CD4-positive, alpha-beta T cell (primary cell): ENCODE results near the gene AKAP7. TPM values are rescaled to one million over a fixed set of nuclear protein-coding genes. Genes with fewer than 3 reads are reported as not detected.

Experiments
- ATAC-seq: fragments of 200-7000 bp; cut with Tn5 transposase; one replicate; pipeline ENCODE4 v1.10.0; 2022; ENCODE audit warnings: mild to moderate bottlenecking; ENCODE audit not compliant: poor library complexity
- CTCF ChIA-PET: fragments of 350-600 bp; sonication (Branson Sonifier 250); formaldehyde crosslinking; loops from one replicate; lab custom pipeline; 2021; ENCODE audit warnings: antibody characterized with exemption, inconsistent platforms; lab: Charles Lee
- POLR2A ChIA-PET: fragments of 350-600 bp; sonication (Branson Sonifier 250); formaldehyde crosslinking; loops from one replicate; lab custom pipeline; 2021; ENCODE audit warnings: antibody characterized with exemption, inconsistent platforms; lab: Charles Lee
- DNase-seq, 14 experiments: peaks; one replicate each; pipeline ENCODE4 v3.0.0-alpha.2; 2013 to 2020; ENCODE audit warnings: mixed read lengths in 2 of 14
- H3K27ac ChIP-seq, 2 donors: one replicate each; pipeline versions ENCODE4 v1.5.1 to v1.7.0; 2013; ENCODE audit warnings: low read length in 2 of 2, low read depth in 1 of 2, mild to moderate bottlenecking in 1 of 2
- H3K27me3 ChIP-seq, 2 experiments: 1 replicate in 1 of 2; 2 replicates in 1 of 2; pipeline versions ENCODE4 v1.6.1 to v1.7.0; 2013; ENCODE audit warnings: low read length in 2 of 2, control low read depth in 1 of 2, mild to moderate bottlenecking in 1 of 2, moderate library complexity in 1 of 2; ENCODE audit not compliant: insufficient read depth in 2 of 2, control insufficient read depth in 1 of 2
- H3K36me3 ChIP-seq: one replicate; pipeline ENCODE4 v1.6.1; 2013; ENCODE audit warnings: low read length, control low read depth; ENCODE audit not compliant: insufficient read depth
- H3K4me1 ChIP-seq: one replicate; pipeline ENCODE4 v1.6.1; 2013; ENCODE audit warnings: low read length, control low read depth; ENCODE audit not compliant: insufficient read depth
- H3K4me3 ChIP-seq: one replicate; pipeline ENCODE4 v1.5.1; 2013; ENCODE audit warnings: mild to moderate bottlenecking, low read length, moderate library complexity
- H3K9me3 ChIP-seq, 2 experiments: 1 replicate in 1 of 2; 2 replicates in 1 of 2; pipeline versions ENCODE4 v1.6.1 to v1.7.0; 2013; ENCODE audit warnings: low read length in 2 of 2, mild to moderate bottlenecking in 2 of 2, control low read depth in 1 of 2, moderate library complexity in 1 of 2; ENCODE audit not compliant: control insufficient read depth in 1 of 2, insufficient read depth in 1 of 2
- H3K27ac Mint-ChIP-seq: one replicate; pipeline ENCODE4 v1.8.0; 2020; ENCODE audit warnings: mixed read lengths
- H3K27me3 Mint-ChIP-seq: one replicate; pipeline ENCODE4 v1.8.0; 2021; ENCODE audit warnings: mixed read lengths
- H3K36me3 Mint-ChIP-seq: one replicate; pipeline ENCODE4 v1.8.0; 2021; ENCODE audit warnings: low read depth, mixed read lengths
- H3K4me1 Mint-ChIP-seq: one replicate; pipeline ENCODE4 v1.8.0; 2021; ENCODE audit warnings: low read depth, mixed read lengths
- H3K4me3 Mint-ChIP-seq: one replicate; pipeline ENCODE4 v1.8.0; 2020; ENCODE audit warnings: mild to moderate bottlenecking, mixed read lengths
- H3K9me3 Mint-ChIP-seq: one replicate; pipeline ENCODE4 v1.8.0; 2020; ENCODE audit warnings: mixed read lengths
- CTCF ChIP-seq: fragments of 200-600 bp; IDR thresholded peaks from one replicate; pipeline ENCODE4 v1.8.0; 2022; ENCODE audit warnings: antibody characterized with exemption, mild to moderate bottlenecking
- intact Hi-C, 2 experiments: fragments of 100-400 bp; cut with DNase I in 1 of 2; cut with micrococcal nuclease in 1 of 2; formaldehyde crosslinking; loops; one replicate each; pipeline versions ENCODE4 v1.15.1 to v1.9.0; 2023 to 2025; cut with DNase I, micrococcal nuclease
- total RNA-seq, 174 experiments: library from RNA in 2 of 174; stranded (reverse) in 2 of 174; gene quantifications; one replicate each; pipeline ENCODE4 v1.2.3 and lab custom pipeline; 2021 to 2026

Gene AKAP7
- total RNA-seq, 2 experiments from 2014 or later = 9.1 to 12.2 TPM

GRCh38 chr6:131183427-131184095 is 48.3 kb downstream of the AKAP7 start:
- Histone ChIP-seq H3K4me3 (no peak overlapping the region), H3K27me3 (no peaks in the 10 kb centered on the region), H3K36me3 (no peaks in the 10 kb centered on the region), H3K9me3 (no peaks in the 10 kb centered on the region), H3K4me1 (peaks cover 12% of the 10 kb centered on the region), H3K27ac (no peak overlapping the region)
- ATAC-seq = no peak
- no peak for DNase-seq
- Mint-ChIP-seq H3K36me3 (peaks cover 33% of the 10 kb centered on the region), H3K9me3 (no peaks in the 10 kb centered on the region), H3K27ac (peak overlapping the region; percentile 87), H3K4me1 (peaks cover 20% of the 10 kb centered on the region), H3K4me3 (peak overlapping the region; percentile 81), H3K27me3 (no peaks in the 10 kb centered on the region)
- TF ChIP-seq CTCF = no peak
- intact Hi-C loops = loop anchor here (1.0 to 5.0 kb wide), 6 partner anchors 15 to 445 kb away; partner anchors contain the start of gene MED23 (in 2 of the 2)
- ChIA-PET CTCF (interaction anchor here (1.1 to 3.2 kb wide), 6 partner anchors 10 to 445 kb away, joined by 3 to 13 read pairs (median 4); partner anchors contain the start of gene MED23), POLR2A (interaction anchor here (0.8 to 2.9 kb wide), 8 partner anchors 15 to 350 kb away, joined by 3 to 47 read pairs (median 4); partner anchors contain the start of gene AKAP7)

- ATAC-seq = no peak
These were observed 56.3 kb downstream of the AKAP7 start for GRCh38 chr6:131191590-131191989.

DNA sequence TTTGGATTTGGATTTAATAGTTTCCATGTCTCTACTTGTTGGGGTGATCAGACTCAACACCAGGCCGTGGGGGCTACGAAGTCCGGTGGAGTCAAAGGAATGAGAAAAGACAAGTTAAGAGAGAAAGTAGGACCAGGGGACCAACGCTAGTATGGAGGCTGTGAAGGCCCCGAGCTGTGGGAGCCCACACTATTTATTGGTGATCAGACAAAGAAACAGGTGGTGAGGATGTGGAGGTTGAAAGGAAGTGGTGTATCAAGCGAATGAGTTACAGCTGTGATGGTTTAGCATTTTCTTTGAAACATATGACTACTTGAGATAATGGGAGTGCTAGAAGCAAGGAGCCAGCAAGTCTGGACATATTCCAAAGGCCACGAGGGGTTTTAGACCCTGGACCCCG is 62.4 kb downstream of the AKAP7 start:
- TF ChIP-seq CTCF = no peak
- intact Hi-C loops = loop anchor here in 1 of 2 experiments (2.0 to 10.0 kb wide), 3 partner anchors 15 to 313 kb away; no protein-coding TSS in a partner anchor
- peak overlapping the region; percentile 98 for H3K27ac Mint-ChIP-seq
- Histone ChIP-seq H3K4me3 (no peak overlapping the region), H3K27ac (peak overlapping the region in 1 of 2 donors; percentile 59), H3K27me3 (no peaks in the 10 kb centered on the region), H3K36me3 (no peaks in the 10 kb centered on the region), H3K9me3 (peaks cover 0 to 7% of the 10 kb centered on the region in 2 experiments), H3K4me1 (peaks cover 33% of the 10 kb centered on the region)
- ChIA-PET CTCF (interaction anchor here (1.2 kb wide), 1 partner anchor 336 kb away, joined by 3 read pairs; no protein-coding TSS in a partner anchor), POLR2A (interaction anchor here (0.7 to 4.7 kb wide), 9 partner anchors 9 to 430 kb away, joined by 3 to 91 read pairs (median 4); partner anchors contain the start of genes AKAP7 and MED23)
- no peak for ATAC-seq
- H3K27me3 Mint-ChIP-seq = no peaks in the 10 kb centered on the region
- H3K9me3 Mint-ChIP-seq = peaks cover 27% of the 10 kb centered on the region
- DNase-seq = peak in 7 of 14 experiments; percentile 19 to 84 (median 31)
- peaks cover 53% of the 10 kb centered on the region for H3K4me1 Mint-ChIP-seq
- H3K36me3 Mint-ChIP-seq = peaks cover 70% of the 10 kb centered on the region
- peak overlapping the region; percentile 60 for H3K4me3 Mint-ChIP-seq

More at GRCh38 chr6:131191590-131191989, 56.3 kb downstream of the AKAP7 start:
- peaks cover 10% of the 10 kb centered on the region for H3K4me1 Mint-ChIP-seq
- Histone ChIP-seq H3K36me3 (no peaks in the 10 kb centered on the region), H3K9me3 (peaks cover 4 to 14% of the 10 kb centered on the region in 2 experiments), H3K4me3 (no peak overlapping the region), H3K27me3 (no peaks in the 10 kb centered on the region), H3K27ac (no peak overlapping the region), H3K4me1 (no peaks in the 10 kb centered on the region)
- ChIA-PET POLR2A (no interaction called here), CTCF (interaction anchor here (0.7 kb wide), 1 partner anchor 307 kb away, joined by 3 read pairs; no protein-coding TSS in a partner anchor)
- no peak overlapping the region for H3K4me3 Mint-ChIP-seq
- no peak for DNase-seq
- TF ChIP-seq CTCF = no peak
- peaks cover 25% of the 10 kb centered on the region for H3K9me3 Mint-ChIP-seq
- H3K27me3 Mint-ChIP-seq = no peaks in the 10 kb centered on the region
- H3K27ac Mint-ChIP-seq = no peak overlapping the region
- peaks cover 71% of the 10 kb centered on the region for H3K36me3 Mint-ChIP-seq
- intact Hi-C loops = loop anchor here in 1 of 2 experiments (10.0 kb wide), 1 partner anchor 307 kb away; no protein-coding TSS in a partner anchor
